K562 (cell line): Measurements from ENCODE around the gene EPHA1. TPM values are rescaled to one million over a fixed set of nuclear protein-coding genes. Genes with fewer than 3 reads are reported as not detected.

Experiments used
- ASH1L ChIP-seq: fragments of 450-650 bp; IDR thresholded peaks from 2 replicates; pipeline ENCODE4 v1.6.1; 2018; ENCODE audit warnings: borderline replicate concordance, mild to moderate bottlenecking, low read depth; ENCODE audit not compliant: partially characterized antibody
- CLOCK ChIP-seq: fragments of 250-450 bp; sonication (Bioruptor Pico); IDR thresholded peaks from 2 replicates; pipeline ENCODE4 v1.4.0; 2020; ENCODE audit warnings: mild to moderate bottlenecking, moderate library complexity, borderline replicate concordance
- ETS2 ChIP-seq: IDR thresholded peaks from 2 replicates; pipeline ENCODE4 v1.6.1; 2016; ENCODE audit warnings: borderline replicate concordance, missing genetic modification characterization, mild to moderate bottlenecking, moderate library complexity, missing compliant biosample characterization; ENCODE audit not compliant: poor library complexity, severe bottlenecking
- MCM7 ChIP-seq, 2 experiments: fragments of 450-650 bp; IDR thresholded peaks; 2 replicates each; pipeline ENCODE4 v1.6.1; 2016 to 2018
- POLR2AphosphoS2 ChIP-seq: IDR thresholded peaks from 2 replicates; pipeline ENCODE4 v1.6.1; 2012; ENCODE audit warnings: low read length, improper control_type of control experiment
- RCOR1 ChIP-seq, 2 experiments: IDR thresholded peaks; 2 replicates each; pipeline ENCODE4 v1.6.1; 2012; ENCODE audit warnings: low read depth in 2 of 2, low read length in 2 of 2, borderline replicate concordance in 1 of 2, improper control_type of control experiment in 1 of 2
- REST ChIP-seq, 2 experiments: fragments of 450-650 bp; formaldehyde crosslinking in 1 of 2; IDR thresholded peaks; 2 replicates each; pipeline versions ENCODE4 v1.4.0 to v1.6.1; 2014 to 2020; ENCODE audit warnings: mild to moderate bottlenecking in 2 of 2, borderline replicate concordance in 1 of 2, low read depth in 1 of 2
- ZNF280B ChIP-seq: fragments of 250-450 bp; sonication (Bioruptor Pico); IDR thresholded peaks from 2 replicates; pipeline ENCODE4 v1.5.1; 2021; ENCODE audit warnings: mild to moderate bottlenecking
- ZNF699 ChIP-seq: fragments of 250-450 bp; sonication (Bioruptor Pico); IDR thresholded peaks from 2 replicates; pipeline ENCODE4 v1.8.0; 2021; ENCODE audit warnings: mild to moderate bottlenecking, moderate library complexity; ENCODE audit not compliant: insufficient replicate concordance
- polyA plus RNA-seq, 8 experiments: library from polyadenylated mRNA; depleted of rRNA in 4 of 8; stranded (reverse) in 5 of 8; unstranded in 3 of 8; fragments of >200 nt; fragmentation: Nextera tagmentation in 2 of 8; fragmentation: Illumina TruSeq in 1 of 8; extraction: Ambion mirVana in 2 of 8; extraction: Trizol in 1 of 8; gene quantifications; 2 replicates each; pipeline versions ENCODE4 v1.2.1 to v1.2.3, GENCODE V29; 2011 to 2014; ENCODE audit warnings: inconsistent platforms in 1 of 8, missing spikeins in 1 of 8
- total RNA-seq, 7 experiments: library from RNA; depleted of rRNA in 6 of 7; stranded (reverse); fragments of >200 nt in 6 of 7; fragmentation: Illumina TruSeq in 2 of 7; extraction: Trizol in 2 of 7; gene quantifications; 2 replicates each; pipeline versions ENCODE4 v1.2.1 to v1.2.3, GENCODE V29; 2011 to 2021; ENCODE audit warnings: low replicate concordance in 1 of 7

The EPHA1 gene
- total and polyA plus RNA-seq, 9 of the 15 experiments (the other 6 are each of a cell fraction or from before 2014, with no cell fraction given), result 0.22 to 0.57 (median 0.32) TPM; not detected in 6

GRCh38 chr7:143369678-143370651 is 38.7 kb downstream of the EPHA1 start (continued):
- TF ChIP-seq REST (IDR thresholded peaks at IDR 0.05; ENCODE audit: borderline replicate concordance) (no peak), REST (CRISPR knock-in tag; IDR thresholded peaks at IDR 0.05; ENCODE audit: low read depth) (peak; percentile 82; the same call in 1 of the 2 replicates), ETS2 (tag) (peak; percentile 88), ZNF699 (CRISPR knock-in tag) (no peak), ZNF280B (peak; percentile 90), MCM7 (IDR thresholded peaks at IDR 0.05) (no peak), RCOR1 (IDR thresholded peaks at IDR 0.05; ENCODE audit: borderline replicate concordance in 1 of 2, low read depth in 2 of 2, low read length in 2 of 2) (no peak), CLOCK (peak; percentile 93), POLR2AphosphoS2 (no peak), ASH1L (no peak)
